Esophagus squamous epithelium (tissue), 4 donors: Measurements from ENCODE around the gene SENP6.

Experiments used
- POLR2A ChIP-seq, 4 donors: fragments of 450-650 bp; IDR thresholded peaks; one replicate each; pipeline ENCODE4 v1.6.1; 2017; ENCODE audit warnings: antibody characterized with exemption in 4 of 4, mild to moderate bottlenecking in 4 of 4, moderate library complexity in 3 of 4
- TF ChIP-seq, protein P1 (sequence below), 6 experiments: fragments of 450-650 bp in 4 of 6; fragments of 200-600 bp in 2 of 6; sonication (generic) in 2 of 6; IDR thresholded peaks; one replicate each; pipeline ENCODE4 v1.5.1; 2016 to 2019; ENCODE audit warnings: antibody characterized with exemption in 6 of 6, mild to moderate bottlenecking in 4 of 6, moderate library complexity in 4 of 6

DNA sequence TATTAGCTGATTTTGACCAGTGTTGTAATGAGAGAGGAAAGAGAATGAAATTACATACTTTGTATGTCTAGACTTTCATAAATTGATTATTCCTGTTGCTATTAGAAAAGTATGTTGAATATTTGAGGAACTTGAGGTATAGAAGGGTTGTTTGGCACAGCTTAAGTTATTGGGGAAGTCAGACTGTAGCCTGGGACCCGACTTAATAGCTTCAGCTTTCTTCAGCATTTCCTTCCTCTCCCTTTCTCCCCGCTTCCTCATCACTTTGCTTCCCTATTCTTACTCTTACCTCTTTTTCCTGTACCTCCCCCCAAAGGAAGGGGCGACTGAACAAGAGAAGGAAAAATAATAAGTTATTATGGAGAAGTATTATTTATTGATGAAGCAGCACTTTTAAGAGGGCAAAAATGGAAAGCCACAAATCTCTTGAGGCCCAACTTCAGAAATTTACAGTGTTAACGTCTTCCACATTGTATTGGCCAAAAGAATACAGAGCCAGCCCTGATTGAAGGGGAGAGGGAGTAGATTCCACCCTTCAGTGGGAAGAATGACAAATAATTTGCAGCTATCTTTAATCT is 7.4 kb downstream of the SENP6 start:
- TF ChIP-seq, protein P1, sequence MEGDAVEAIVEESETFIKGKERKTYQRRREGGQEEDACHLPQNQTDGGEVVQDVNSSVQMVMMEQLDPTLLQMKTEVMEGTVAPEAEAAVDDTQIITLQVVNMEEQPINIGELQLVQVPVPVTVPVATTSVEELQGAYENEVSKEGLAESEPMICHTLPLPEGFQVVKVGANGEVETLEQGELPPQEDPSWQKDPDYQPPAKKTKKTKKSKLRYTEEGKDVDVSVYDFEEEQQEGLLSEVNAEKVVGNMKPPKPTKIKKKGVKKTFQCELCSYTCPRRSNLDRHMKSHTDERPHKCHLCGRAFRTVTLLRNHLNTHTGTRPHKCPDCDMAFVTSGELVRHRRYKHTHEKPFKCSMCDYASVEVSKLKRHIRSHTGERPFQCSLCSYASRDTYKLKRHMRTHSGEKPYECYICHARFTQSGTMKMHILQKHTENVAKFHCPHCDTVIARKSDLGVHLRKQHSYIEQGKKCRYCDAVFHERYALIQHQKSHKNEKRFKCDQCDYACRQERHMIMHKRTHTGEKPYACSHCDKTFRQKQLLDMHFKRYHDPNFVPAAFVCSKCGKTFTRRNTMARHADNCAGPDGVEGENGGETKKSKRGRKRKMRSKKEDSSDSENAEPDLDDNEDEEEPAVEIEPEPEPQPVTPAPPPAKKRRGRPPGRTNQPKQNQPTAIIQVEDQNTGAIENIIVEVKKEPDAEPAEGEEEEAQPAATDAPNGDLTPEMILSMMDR (IDR thresholded peaks at IDR 0.05), result no peak
- no peak for TF ChIP-seq POLR2A (IDR thresholded peaks at IDR 0.05)
